GDM1 (cell line): ENCODE measurements around the gene RNU1-4.
"Not testable (repeated sequence)": the region's sequence is repeated elsewhere in the genome, so short reads cannot be mapped to it uniquely, and the experiment has no call there.

ENCODE experiments used
- DNase-seq: peaks from one replicate; lab custom pipeline; 2025; lab: John Stamatoyannopoulos, UW

RNU1-4 gene

DNA sequence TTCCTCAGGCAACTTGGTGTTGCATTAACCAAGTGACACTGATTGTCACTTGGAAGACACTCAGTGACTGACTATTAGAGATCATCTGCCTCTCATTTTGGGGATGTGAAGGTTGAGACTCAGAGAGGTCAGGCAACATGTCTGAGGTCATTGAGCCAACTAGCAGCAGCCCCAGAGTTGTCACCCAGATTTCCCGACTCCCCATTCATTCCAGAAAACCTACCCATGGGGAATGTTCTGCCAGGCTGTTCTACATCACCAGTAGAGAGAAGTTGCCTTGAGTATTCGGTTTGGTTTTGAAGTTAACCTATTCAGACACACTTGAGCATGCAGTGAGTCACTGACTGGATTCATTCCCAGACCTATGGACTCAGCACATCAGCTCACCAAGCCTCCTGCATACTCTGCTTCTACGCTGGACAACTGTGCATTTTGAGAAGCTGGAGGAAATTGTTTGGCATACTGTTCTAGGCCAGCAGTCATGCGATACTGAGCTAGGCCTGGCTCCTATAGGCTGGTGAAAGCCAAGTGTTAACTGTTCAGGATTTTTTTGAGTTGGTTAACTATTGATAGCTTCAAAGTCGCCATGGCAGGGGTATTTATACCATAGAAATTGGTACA, 29.9 kb downstream of the RNU1-4 start:
- DNase-seq = not testable (repeated sequence)

DNA sequence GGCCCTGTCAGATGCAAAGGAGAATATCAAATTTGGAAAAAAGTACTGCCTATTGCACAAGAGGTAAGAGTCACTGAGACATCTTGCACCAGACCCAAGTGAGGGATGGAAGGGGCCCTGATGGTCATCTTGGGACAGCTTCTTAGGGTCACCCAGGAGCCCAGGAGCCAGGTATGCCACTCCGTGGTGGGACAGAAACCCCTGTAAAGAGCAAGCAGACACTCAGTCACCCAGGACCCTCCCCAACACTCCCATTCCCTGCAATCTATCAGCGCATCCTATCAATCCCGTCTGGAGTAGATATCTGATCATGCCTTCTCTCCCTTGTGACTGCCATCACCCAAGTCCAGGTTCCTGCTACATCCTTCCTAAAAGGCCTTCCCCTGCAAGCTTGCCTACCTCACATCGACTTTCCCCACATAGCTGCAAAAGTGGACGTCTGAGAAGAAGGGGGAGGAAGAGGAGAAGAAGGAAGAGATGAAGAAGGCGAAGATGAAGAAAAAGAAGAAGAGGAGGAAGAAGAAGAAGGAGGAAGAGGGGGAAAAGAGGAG, 30.7 kb downstream of the RNU1-4 start:
- DNase-seq = not testable (repeated sequence)

DNA sequence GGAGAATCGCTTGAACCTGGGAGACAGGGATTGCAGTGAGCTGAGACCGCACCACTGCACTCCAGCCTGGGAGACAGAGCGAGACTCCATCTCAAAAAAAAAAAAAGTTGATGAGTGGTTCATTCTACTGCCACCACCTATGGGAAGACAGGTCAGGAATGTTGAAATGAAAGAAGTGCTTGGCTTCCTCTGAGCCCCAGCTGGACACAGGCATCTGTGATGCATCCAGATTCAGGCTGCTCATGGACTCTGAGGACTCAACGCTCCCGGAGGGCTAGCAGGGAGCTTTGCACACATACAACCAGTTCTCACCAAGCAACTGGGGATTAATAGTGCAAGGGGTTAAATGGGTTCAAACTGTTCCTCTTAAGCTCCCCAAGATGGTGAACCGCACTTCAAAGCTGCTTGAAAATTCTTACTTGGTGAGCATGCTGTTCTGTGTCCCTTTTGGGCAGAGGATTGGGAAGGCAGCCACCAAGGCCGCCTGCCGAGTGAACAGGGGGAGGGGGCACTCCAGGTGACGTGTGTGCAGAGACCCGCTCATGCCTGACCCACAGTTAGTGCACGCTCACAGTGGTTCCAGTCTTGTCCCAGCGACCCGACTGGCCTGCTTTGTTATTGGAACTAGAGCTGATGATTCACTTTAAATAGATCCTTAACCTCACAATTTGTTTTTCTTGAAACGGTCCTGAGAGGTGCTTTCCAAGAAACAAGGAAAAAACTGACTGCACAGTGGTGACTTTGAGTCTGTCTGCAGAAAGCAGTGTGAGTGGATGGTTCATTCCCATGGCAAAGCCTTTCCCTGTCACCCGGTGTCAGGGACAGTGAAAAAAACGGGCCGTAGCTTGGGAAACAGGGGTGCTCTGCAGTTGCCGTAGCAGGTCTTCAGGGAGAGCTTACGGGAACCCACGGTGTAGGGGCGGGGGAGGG, 32.2 kb downstream of the RNU1-4 start:
- not testable (repeated sequence) for DNase-seq

DNA sequence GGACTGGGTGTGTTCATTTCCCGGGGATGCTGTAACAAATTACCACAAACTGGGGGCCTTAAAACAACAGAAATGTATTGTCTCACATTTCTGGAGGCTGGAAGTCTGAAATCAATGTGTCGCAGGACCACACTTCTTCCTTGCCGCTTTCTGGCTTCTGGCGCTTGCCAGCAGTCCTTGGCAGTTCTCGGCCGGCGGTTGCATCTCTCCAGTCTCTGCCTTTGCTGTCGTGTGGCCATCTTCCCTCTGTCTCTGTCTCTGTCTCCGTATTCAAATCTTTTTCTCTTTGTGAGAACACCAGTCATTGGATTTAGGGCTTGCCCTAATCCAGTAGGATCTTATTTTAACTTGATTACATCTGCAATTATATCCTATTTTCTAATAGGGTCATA, 32.9 kb downstream of the RNU1-4 start:
- DNase-seq = not testable (repeated sequence)

DNA sequence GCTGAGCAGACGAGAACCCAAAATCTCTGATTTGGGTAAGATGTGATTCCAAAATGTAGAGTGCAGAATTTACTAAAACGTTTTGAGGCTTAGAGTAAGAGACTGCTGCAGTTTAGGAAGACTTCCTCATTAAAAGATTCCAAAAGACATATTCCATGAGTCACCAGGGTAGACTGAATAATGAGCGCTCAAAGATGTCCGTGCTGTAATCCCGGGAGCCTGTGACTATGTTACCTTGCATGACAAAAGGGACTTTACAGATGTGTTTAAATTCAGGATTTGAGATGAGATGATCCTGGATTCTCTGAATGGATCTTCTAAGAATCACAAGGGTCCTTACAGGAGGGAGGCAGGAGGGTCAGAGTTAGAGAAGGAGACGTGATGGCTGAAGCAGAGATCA, 33.4 kb downstream of the RNU1-4 start:
- not testable (repeated sequence) for DNase-seq

DNA sequence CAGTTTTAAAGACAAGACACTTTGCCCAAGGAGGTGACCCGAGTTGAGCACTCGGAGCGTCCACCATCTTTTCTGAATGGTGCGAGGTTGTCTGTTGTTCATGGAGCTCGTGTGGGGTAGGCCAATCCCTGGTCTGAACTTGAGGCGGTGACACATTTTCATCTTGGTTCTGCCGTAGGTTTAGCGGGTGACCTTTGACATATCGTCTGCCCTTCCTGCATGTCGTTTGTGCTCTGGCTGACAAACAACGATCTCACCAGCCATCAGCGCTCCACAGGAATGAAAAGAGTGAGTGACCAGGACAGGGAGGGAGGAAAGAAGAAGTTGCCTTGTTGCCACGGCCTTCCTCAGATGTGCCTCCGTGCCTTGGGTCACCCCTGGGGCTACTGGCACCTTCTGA, 34.5 kb downstream of the RNU1-4 start:
- DNase-seq = not testable (repeated sequence)

DNA sequence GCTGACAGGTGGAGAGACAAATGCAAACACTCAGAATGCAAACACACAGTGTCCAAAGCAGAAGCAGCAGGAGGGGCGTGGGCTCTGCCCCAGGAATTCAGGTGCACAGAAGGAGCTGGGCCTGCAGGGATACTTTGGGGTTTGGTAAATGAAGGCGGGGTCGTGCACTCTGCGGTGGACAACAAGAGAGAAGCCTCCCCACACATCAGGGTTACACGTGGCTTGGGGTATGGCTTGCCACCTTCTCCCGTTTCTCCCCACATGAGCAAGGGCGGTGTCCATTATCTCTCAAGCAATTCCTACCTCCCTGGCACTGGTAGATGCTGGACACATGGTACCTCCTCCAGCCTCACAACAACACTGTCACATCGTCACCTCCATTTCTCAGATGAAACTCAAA, 35.0 kb downstream of the RNU1-4 start:
- DNase-seq = not testable (repeated sequence)

DNA sequence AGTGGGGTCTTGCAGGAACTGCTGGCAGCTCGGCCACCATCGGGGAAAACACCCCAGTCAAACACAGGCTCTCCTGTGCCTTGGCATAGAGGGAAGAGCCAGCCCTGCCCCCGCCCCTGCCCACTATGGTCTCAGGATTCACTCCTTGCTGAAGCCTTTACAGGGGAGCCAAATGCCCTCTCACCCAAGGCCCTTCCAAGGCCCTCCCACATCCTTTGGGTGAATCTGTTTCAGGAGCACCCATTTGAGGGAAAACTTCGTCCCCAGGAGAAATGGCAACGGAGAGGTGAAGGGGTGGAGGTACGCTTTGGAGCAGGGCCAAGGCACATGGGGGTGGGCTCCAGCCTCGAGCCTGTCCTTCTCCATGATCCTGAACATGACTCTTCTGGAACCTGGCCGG, 35.9 kb downstream of the RNU1-4 start:
- DNase-seq = not testable (repeated sequence)

DNA sequence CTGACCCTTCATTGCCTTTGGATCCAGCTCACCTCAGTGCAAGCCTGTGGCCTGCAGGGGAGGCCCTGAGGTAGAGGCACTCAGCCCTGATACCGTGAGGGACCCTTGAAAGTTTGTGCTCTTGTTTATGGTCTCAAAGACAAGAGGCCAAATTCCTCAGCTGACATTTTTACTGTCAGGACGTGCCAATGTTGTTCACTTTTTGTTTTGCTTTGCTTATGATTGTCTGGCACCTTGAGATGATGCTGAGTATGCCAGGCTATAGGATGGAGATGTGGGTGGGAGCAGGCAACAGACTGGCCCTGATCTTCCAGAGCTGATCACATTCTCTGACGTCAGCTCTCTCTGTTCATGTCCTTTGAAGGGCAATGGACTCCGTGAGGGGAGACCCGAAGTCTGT, 36.5 kb downstream of the RNU1-4 start:
- not testable (repeated sequence) for DNase-seq

DNA sequence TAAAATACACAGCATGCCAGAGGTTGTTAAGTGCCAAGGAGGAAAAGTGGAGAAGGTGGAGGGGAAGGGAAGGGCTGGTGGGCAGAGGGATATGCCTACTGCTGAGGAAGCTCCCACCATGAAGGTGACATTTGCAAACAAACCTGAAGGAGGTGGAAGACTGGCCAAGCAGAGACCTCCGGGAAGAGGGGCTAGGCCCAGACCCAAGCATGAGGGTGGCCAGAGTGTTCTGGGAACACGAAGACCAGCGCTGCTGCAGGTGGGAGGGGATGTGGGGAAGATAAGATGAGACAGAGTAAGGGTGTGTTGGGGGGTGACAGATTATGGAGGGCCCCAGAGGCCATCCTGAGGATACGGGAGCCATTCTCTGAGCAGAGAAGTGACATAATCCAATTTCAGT, 37.5 kb downstream of the RNU1-4 start:
- not testable (repeated sequence) for DNase-seq

DNA sequence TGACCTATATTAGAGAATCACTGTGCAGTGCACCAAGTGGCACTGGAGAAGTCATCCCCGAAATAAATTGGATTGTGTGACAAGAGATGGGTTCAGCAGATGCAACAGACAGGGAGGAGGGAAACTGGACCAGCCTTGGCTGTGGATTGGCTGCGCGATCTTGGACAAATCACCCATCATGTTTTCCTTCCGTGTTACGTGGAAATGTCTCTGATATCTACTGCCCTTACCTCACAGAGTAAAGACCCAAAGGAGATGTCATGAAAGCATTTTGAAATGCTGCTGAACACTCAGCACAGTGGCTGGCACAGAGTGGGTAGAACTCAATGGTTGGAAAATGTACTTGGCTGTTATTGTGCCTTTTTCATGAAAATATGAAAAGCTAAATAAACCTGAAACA, 39.2 kb downstream of the RNU1-4 start:
- not testable (repeated sequence) for DNase-seq

DNA sequence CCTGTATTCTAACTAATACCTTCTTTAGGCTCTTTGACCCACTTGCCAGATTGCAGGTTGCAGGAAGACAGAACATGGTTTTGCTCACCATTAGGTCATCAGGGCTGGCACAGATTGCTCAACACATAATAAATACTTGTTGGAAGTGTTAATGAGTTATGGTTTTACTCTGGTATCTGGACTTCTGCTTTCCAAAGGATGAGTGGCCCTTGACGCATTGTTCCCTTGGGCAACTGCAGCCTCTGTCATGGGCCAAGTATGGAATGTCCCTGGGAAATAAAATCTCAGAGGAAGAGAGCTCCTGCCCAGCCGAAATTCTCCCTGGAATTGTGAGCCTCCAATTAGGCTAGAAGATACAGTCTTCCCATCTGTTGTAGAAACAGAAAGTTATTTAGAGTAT, 40.7 kb downstream of the RNU1-4 start:
- DNase-seq = not testable (repeated sequence)

DNA sequence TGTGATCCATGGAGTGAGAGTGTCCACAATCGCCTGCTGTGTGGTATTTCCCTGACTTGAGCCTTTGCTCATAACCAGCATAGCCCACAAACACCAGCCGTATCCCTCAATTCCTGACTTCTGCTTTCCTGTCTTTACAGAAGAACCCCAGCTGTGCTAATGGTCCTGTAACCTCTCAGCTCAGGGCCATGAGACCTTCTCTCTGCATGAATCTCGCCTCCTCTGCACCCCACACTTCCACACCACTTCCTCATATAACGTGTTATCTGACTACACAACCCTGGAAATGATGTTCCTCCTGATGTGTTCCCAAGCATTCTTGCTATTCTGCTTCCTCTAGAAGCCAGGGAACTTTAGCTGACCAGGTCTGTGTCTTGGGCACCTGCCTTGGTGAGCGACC, 41.3 kb downstream of the RNU1-4 start:
- not testable (repeated sequence) for DNase-seq

DNA sequence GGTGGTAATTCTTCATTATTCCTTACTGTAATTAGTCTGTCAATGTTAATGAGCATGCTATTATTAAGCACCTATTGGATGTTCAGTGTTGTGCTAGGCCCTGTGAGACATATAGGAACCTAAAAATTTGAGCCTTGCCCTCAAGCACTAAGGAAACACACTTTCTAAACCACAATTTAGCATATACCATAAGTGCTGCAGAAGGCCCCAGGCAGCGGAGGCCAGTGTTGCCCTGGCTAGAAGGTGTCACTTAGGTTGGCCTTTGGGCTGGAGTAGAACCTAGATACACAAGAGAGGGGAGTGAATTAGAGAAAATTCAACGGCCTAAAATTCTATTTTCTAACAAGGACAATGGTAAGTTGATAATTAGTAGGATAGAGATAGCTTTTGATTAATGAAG, 44.6 kb downstream of the RNU1-4 start:
- DNase-seq = not testable (repeated sequence)

DNA sequence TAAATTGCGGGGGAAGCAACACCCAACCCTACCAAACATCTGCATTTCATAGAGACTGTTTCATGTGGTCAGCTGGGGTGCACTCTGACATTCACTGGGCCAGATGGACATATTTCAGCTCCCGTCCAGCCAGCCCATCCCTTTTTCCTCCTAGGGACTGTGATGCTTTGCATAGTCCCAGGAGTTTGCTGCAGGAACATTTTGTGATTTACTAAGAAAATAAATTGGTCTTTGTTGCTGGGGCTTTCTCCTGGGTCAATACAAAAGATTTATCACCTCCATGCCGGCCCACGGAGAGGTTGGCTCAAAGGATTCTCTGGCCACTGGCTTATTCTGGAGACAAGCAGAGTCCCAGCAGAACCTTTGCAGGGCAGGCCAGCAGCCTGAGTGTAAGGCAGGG, 46.0 kb downstream of the RNU1-4 start:
- DNase-seq = not testable (repeated sequence)

DNA sequence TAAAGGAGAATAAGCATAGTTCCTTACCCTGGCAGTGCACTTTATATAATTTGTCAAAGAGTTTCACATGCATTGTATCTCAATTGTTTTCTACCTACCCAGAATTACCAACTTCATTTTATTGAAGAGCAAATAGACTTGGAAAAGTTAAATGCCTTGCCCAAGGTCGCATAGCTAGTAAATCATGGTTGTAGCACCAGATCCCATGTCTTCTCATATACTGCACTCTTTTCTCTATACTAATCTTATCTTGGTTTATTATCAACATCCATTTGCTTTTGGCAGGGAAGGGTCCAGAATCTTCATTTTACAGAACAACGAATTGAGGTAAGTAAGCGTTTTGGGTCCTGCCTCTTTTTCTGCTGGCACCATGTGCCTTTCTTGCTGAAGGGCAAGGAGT, 46.9 kb downstream of the RNU1-4 start:
- not testable (repeated sequence) for DNase-seq

DNA sequence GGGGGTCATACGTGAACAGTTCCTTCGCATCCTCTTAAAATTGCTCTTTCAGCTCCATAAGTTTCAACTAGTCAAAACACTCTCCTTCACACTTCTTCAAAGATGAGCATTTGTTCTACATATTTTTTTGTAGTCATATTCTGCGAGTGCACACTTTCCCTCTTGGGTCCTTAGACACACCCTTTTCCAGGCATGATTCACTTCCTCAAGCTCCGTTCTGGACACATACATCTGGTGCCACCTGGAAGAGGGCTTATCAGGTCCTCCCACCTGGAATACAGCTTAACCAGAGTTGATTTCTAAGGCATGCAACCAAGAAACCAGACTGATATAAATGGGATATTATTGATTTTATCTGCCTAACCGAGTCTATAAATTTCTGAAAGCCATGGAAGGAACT, 47.4 kb downstream of the RNU1-4 start:
- not testable (repeated sequence) for DNase-seq
